AG09319 (cell line): ENCODE data around the gene KDM6A.
"Not testable (repeated sequence)": the region's sequence is repeated elsewhere in the genome, so short reads cannot be mapped to it uniquely, and the experiment has no call there.

Source experiments
- DNase-seq: peaks from one replicate; pipeline ENCODE4 v3.0.0-alpha.2; 2010; ENCODE audit warnings: low read depth; ENCODE audit errors: extremely low read depth
- TF ChIP-seq, protein P1 (sequence below): IDR thresholded peaks from 2 replicates; pipeline ENCODE4 v1.5.1; 2011; ENCODE audit warnings: low read depth, mild to moderate bottlenecking, inconsistent platforms, low read length, moderate library complexity

Gene KDM6A

GRCh38 chrX:44980403-44980802, 107.4 kb downstream of the KDM6A start:
- no peak for DNase-seq
- TF ChIP-seq, protein P1, sequence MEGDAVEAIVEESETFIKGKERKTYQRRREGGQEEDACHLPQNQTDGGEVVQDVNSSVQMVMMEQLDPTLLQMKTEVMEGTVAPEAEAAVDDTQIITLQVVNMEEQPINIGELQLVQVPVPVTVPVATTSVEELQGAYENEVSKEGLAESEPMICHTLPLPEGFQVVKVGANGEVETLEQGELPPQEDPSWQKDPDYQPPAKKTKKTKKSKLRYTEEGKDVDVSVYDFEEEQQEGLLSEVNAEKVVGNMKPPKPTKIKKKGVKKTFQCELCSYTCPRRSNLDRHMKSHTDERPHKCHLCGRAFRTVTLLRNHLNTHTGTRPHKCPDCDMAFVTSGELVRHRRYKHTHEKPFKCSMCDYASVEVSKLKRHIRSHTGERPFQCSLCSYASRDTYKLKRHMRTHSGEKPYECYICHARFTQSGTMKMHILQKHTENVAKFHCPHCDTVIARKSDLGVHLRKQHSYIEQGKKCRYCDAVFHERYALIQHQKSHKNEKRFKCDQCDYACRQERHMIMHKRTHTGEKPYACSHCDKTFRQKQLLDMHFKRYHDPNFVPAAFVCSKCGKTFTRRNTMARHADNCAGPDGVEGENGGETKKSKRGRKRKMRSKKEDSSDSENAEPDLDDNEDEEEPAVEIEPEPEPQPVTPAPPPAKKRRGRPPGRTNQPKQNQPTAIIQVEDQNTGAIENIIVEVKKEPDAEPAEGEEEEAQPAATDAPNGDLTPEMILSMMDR = no peak

- TF ChIP-seq, protein P1 = no peak
- DNase-seq = no peak
Observed at GRCh38 chrX:44980883-44981282, 107.9 kb downstream of the KDM6A start.

- TF ChIP-seq, protein P1 = no peak
- DNase-seq = no peak
Observed at GRCh38 chrX:44989995-44990770, 117.2 kb downstream of the KDM6A start.

- DNase-seq = no peak
- TF ChIP-seq, protein P1 = no peak
Observed at GRCh38 chrX:44992775-44993174, 119.8 kb downstream of the KDM6A start.

- DNase-seq = no peak
- TF ChIP-seq, protein P1 = no peak
Observed at GRCh38 chrX:44996277-44996676, 123.3 kb downstream of the KDM6A start.

GRCh38 chrX:44997282-44997812, 124.4 kb downstream of the KDM6A start:
- TF ChIP-seq, protein P1 = no peak
- DNase-seq = no peak

GRCh38 chrX:44997888-44998287, 124.9 kb downstream of the KDM6A start:
- no peak for DNase-seq
- TF ChIP-seq, protein P1 = no peak

DNA sequence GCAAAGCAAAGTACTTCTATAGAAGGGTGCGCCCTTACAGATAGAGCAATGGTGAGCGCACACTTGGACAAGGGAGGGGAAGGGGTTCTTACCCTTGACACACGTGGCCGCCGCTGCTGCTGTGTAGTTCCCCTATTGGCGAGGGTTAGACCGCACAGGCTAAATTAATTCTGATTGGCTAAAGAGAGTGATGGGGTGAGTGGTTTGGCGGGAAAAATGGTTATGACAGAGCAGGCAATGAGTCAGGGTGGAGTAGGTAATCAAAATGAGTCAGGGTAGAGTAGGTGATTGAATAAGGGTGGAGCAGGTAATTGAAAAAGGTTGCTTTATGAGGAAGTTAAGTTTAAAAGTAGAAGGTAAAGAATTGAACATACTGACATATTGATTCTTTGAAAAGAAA, 126.2 kb downstream of the KDM6A start:
- not testable (repeated sequence) for DNase-seq

GRCh38 chrX:44999872-45000271, 126.9 kb downstream of the KDM6A start:
- DNase-seq = not testable (repeated sequence)
